Caki2 (cell line): ENCODE data around the gene TPPP. TPM values are rescaled to one million over a fixed set of nuclear protein-coding genes. Genes with fewer than 3 reads are reported as not detected.
"Not testable (repeated sequence)": the region's sequence is repeated elsewhere in the genome, so short reads cannot be mapped to it uniquely, and the experiment has no call there.

Source experiments
- DNase-seq: peaks from one replicate; pipeline ENCODE4 v3.0.0-alpha.2; 2015; ENCODE audit warnings: low read depth
- in situ Hi-C: cut with HindIII; loops from 2 replicates; pipeline ENCODE4 v1.10.0; 2016; ENCODE audit warnings: low sequenced_read_pairs, low pct_unique_long_range_greater_than_20kb, mixed read lengths
- total RNA-seq: library from RNA; depleted of rRNA; stranded (reverse); fragments of >200 nt; shearing (Covaris generic); gene quantifications from 2 replicates; pipeline ENCODE4 v1.2.3, GENCODE V29; 2014; ENCODE audit warnings: low replicate concordance; rRNA removed

The TPPP gene
- 0.34 TPM in 1 of 2 replicates, not detected in the other for total RNA-seq

DNA sequence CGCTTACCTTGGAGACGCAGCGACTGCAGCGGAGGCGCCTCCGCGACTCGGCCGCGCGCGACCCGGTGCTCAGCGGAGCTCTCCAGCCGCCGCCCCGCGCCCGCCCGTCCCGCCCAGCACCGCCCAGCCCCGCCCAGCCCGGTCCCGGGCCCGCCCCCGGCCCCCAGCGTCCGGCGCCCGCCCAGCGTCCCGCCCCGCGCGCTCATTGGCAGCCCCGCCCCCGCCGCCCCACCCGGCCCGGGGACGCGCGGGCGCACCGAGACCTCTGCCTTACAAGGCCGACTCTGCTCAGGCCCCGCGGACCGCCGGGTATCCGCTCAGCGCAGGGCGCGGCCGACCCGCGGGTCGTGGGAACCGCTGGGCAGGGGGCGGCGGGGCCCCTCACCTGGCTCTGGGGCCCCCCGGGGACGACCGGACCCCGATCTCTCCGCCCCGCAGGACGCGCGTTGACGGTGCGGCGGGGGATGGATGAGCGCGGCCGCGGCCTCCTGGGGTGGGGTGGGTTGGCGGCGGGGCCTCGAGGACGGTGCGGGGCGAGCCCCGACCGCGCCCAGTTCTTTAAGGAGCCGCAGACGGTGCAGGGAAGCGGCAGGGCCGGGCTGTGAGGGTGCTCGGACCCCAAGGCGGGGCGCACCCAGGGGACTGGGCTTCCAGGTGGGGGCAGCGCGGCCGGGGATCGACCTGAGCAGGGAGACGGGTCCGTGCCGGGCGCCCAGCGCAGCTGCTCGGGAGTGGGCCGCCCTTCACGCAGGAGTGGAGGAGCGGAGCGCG lies at the start of gene TPPP:
TPPP (minus strand) TSS at position 82 of the 771 bp plus-strand sequence. CDS start 15,292 bp downstream, outside the sequence.
- in situ Hi-C loops = not testable (repeated sequence)
- DNase-seq = peak; percentile 40

DNA sequence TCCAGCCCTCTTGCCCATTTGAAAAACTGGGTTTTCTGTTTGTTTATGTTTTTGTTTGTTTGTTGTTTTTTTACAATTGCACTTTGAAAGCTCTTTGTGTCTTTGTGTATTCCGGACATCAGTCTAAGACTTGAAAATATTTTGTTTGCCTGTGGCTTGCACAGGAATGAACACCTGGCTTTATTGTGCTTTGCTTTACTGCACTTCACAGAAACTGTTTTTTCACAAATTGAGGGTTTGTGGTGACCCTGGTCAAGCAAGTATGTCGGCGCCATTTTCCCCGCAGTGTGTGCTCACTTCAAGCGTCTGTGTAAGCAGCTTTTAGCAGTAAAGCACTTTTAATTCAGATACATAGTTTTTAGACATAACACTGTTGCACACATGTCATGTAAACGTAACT lies 49.1 kb upstream of the TPPP start:
- in situ Hi-C loops, DNase-seq: not testable (repeated sequence)

GRCh38 chr5:734145-734544 lies 41.0 kb upstream of the TPPP start:
- DNase-seq, in situ Hi-C loops: not testable (repeated sequence)

DNA sequence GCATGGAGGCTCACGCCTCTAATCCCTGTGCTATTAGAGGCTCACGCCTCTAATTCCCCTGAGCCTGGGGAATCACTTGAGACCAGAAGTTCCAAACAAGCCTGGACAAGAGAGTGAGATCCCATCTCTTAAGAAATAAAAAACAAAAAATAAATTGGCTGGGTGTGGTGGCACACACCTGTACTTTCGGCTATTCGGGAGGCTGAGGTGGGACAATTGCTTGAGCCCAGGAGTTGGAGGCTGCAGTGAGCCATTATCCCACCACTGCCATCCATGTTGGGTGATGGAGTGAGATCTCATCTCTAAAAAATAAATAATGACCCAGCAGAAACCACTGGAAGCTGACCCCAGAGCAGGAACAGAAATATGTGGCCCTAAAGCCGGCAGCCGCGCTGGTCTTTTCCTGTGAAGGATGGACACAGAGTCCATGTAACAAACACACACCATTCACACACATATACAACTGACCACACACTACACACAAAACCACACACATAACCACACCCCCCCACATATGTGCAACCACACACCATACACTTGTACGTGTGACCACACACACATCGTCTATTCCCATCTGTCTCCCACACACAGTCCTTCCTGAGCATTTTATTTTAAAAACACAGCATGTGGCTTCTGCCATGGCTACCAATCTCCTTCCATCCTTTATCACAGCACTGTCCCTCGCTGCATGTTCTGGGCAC lies 39.8 kb upstream of the TPPP start:
- DNase-seq, in situ Hi-C loops: not testable (repeated sequence)

GRCh38 chr5:729225-729624 lies 36.1 kb upstream of the TPPP start:
- DNase-seq, in situ Hi-C loops: not testable (repeated sequence)

DNA sequence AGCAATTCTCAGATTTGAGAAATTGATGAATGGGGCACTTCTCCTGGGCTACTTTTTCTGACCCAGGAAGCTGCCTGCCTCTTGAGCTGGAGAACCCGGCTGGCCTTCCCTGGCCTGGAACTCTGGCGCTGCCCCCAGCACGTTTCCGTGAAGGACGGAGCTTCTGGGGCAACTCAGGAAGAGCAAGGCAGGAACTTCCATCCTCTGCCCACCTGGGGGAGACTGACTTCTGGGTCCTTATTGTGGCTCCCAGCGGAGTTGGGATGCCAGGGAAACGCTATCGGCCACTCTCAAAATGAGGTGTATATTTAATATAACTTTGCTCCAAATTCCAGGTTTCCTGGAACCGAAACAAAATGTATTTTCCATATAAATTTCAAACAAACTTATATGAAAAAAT lies 33.9 kb upstream of the TPPP start:
- in situ Hi-C loops, DNase-seq: not testable (repeated sequence)

DNA sequence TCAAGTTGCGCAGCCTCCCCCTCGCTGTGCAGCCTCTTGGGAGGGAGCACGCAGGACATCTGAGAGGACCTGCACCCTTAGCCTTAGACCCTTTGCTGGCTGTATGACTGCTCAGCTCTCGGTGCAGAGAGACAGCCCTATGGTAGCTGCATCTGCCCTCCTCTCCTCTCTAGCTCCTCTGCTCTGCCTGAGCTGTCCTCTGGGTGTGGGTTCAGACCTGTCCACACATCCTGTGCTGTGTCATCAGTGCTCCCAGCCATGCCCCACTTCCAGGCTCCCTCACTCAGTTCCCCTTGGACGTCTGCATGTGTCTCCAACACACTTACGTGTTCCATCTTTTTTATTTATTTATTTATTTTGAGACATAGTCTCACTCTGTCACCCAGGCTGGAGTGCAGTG lies 30.7 kb upstream of the TPPP start:
- in situ Hi-C loops, DNase-seq: not testable (repeated sequence)

DNA sequence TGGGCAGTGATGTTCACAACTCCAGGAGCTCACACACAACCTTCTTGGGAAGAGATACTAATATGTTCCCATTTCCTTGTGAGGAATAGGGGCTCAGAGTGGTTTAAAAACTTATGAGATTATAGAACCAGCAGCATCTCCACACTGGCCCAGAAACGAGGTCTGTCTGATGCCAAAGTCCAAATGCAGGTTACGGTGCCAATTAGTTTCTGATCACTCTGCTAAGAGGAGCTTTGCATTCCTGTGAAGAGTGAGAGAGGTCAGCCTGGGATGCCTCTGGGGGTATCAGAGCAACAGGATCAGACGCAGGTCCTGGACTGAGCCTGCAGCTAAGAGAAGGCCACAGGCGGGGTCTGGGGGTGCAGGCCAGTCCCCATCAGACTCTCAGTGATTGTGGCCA lies 30.2 kb upstream of the TPPP start:
- DNase-seq, in situ Hi-C loops: not testable (repeated sequence)

- in situ Hi-C loops, DNase-seq: not testable (repeated sequence)
Measured at GRCh38 chr5:719379-719778, 26.2 kb upstream of the TPPP start.

DNA sequence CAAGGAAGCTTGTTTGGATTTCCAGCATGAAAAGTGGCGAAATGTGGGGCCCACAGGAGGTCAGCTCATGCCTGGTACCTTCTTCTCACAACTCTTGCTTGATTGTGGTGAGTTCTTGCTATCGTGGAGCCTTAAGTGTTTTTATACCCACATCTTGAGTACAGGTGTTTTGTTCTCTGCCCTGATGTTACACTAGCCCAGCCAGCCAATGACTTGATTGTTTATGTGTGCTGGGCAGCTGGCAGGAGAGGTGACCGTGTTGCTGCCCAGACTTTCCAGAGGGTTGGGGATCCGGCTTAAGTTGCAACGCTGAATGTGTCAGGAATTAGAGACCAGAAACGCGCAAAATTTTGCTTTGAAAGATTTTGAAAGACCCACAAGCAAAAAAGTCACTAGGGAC lies 24.0 kb upstream of the TPPP start:
- in situ Hi-C loops = no loop called here
- no peak for DNase-seq

GRCh38 chr5:716740-717139 lies 23.6 kb upstream of the TPPP start:
- in situ Hi-C loops, DNase-seq: not testable (repeated sequence)

GRCh38 chr5:715636-716035 lies 22.5 kb upstream of the TPPP start:
- DNase-seq, in situ Hi-C loops: not testable (repeated sequence)

DNA sequence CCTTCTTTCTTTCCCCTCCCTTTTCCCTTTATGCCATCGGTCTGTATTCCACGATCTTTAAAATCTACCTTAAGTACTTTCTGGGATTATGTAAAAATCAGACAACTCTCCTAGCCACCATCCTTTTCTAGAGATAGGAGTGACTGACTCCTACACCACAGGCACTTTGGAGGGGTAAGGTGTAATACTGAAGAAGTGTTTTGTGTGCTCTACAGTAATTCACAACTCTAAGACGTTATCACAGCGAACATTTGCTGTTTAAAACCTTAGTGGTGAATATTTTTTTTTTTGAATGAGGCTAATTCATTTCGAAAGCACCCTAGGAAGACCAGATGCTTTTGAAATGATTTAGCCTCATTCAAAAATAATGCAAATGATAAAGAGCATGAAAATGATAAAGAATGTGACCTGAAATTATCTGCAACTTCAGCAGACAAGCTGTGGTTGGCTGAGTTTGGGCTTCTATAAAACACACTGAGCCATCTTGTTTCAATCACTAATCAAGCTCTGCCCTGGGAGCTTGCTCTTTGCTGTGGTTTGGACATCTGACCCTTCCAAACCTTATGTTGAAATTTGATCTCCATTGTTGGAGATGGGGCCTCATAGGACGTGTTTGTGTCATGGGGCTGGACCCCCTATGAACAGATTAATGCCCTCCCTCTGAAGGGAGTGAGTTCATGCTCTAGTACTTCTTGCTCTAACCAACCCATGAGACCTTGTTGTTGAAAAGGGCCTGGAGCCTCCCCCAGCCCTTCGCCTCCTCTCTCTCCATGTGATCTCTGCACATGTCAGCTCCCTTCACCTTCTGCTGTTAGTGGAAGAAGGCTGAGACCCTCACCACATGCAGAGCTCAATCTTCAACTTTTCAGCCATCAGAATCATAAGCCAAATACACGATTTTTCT lies 21.3 kb upstream of the TPPP start:
- DNase-seq, in situ Hi-C loops: not testable (repeated sequence)

- in situ Hi-C loops, DNase-seq: not testable (repeated sequence)
Measured at GRCh38 chr5:713686-714085, 20.5 kb upstream of the TPPP start.

GRCh38 chr5:708848-709517 lies 15.8 kb upstream of the TPPP start:
- in situ Hi-C loops, DNase-seq: not testable (repeated sequence)

DNA sequence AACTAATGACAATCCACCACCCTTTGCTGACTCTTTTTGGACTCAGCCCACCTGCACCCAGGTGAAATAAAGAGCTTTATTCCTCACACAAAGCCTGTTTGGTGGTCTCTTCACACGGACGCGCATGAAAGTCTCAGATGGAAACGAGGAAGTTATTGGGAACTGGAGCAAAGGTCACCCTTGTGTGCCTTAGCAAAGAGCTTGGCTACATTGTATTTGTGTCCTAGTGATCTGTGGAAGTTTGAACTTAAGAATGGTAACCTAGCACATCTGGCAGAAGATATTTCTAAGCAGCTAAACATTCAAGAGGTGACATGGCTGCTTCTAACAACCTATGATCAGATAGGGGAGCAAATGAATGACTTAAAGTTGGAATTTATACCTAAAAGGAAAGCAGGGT lies 15.2 kb upstream of the TPPP start:
- in situ Hi-C loops, DNase-seq: not testable (repeated sequence)

- DNase-seq, in situ Hi-C loops: not testable (repeated sequence)
Measured at GRCh38 chr5:706127-706526, 13.0 kb upstream of the TPPP start.
